Measurements from ENCODE around the gene ABLIM2. TPM values are rescaled to one million over a fixed set of nuclear protein-coding genes. Genes with fewer than 3 reads are reported as not detected.

The ABLIM2 gene
- total RNA-seq, 2 experiments from 2014 or later: 0.76 TPM; not detected in 1

GRCh38 chr4:8050180-8050554 lies 108.4 kb downstream of the ABLIM2 start:
- no peak overlapping the region for H3K4me3 ChIP-seq (ENCODE audit: low read depth, low read length, poor library complexity, severe bottlenecking)
- no peak for DNase-seq (ENCODE audit: low spot score)
- TF ChIP-seq CTCF (conservative IDR thresholded peaks at IDR 0.05; ENCODE audit: low read length) (no peak), EZH2phosphoT487 (IDR thresholded peaks at IDR 0.05; ENCODE audit: borderline replicate concordance, low read depth, low read length) (no peak)
- H3K36me3 ChIP-seq (ENCODE audit: insufficient read depth, low read length): no peaks in the 10 kb centered on the region
- no peaks in the 10 kb centered on the region for H3K79me2 ChIP-seq (ENCODE audit: insufficient read depth, low read depth, low read length)
- CTCF ChIA-PET (ENCODE audit: unreplicated experiment): no interaction called here
- POLR2A ChIA-PET: no interaction called here
- H3K27ac ChIP-seq (ENCODE audit: low read depth, low read length, poor library complexity, severe bottlenecking): no peak overlapping the region
- H3K4me2 ChIP-seq (ENCODE audit: low read length): no peak overlapping the region
- no peaks in the 10 kb centered on the region for H3K4me1 ChIP-seq (ENCODE audit: insufficient read depth, low read length, poor library complexity, severe bottlenecking)
- intact Hi-C loops (cut with micrococcal nuclease; ENCODE audit: unreplicated experiment): no loop called here
- H2AFZ ChIP-seq (ENCODE audit: low read length): no peak overlapping the region
- no peaks in the 10 kb centered on the region for H3K9me2 ChIP-seq (ENCODE audit: insufficient read depth, low read length)
- no peaks in the 10 kb centered on the region for H4K20me1 ChIP-seq (ENCODE audit: insufficient read depth, low read length)
- BruUV-seq (replicated peaks): no TSS peak
- H3K9me3 ChIP-seq (ENCODE audit: low read length): no peaks in the 10 kb centered on the region

GRCh38 chr4:8048856-8049676 lies 109.5 kb downstream of the ABLIM2 start:
- Histone ChIP-seq H3K4me3 (ENCODE audit: low read depth, low read length, poor library complexity, severe bottlenecking) (no peak overlapping the region), H3K9me2 (ENCODE audit: insufficient read depth, low read length) (no peaks in the 10 kb centered on the region), H3K4me2 (ENCODE audit: low read length) (no peak overlapping the region), H3K27ac (ENCODE audit: low read depth, low read length, poor library complexity, severe bottlenecking) (no peak overlapping the region), H3K79me2 (ENCODE audit: insufficient read depth, low read depth, low read length) (no peaks in the 10 kb centered on the region), H4K20me1 (ENCODE audit: insufficient read depth, low read length) (no peaks in the 10 kb centered on the region), H3K9me3 (ENCODE audit: low read length) (no peaks in the 10 kb centered on the region), H3K4me1 (ENCODE audit: insufficient read depth, low read length, poor library complexity, severe bottlenecking) (no peaks in the 10 kb centered on the region), H2AFZ (ENCODE audit: low read length) (no peak overlapping the region), H3K36me3 (ENCODE audit: insufficient read depth, low read length) (no peaks in the 10 kb centered on the region)
- ChIA-PET POLR2A (no interaction called here), CTCF (ENCODE audit: unreplicated experiment) (no interaction called here)
- intact Hi-C loops (cut with micrococcal nuclease; ENCODE audit: unreplicated experiment): no loop called here
- DNase-seq (ENCODE audit: low spot score): no peak
- no TSS peak for BruUV-seq (replicated peaks)
- TF ChIP-seq EZH2phosphoT487 (IDR thresholded peaks at IDR 0.05; ENCODE audit: borderline replicate concordance, low read depth, low read length): no peak
- no peak for TF ChIP-seq CTCF (conservative IDR thresholded peaks at IDR 0.05; ENCODE audit: low read length)
